Ovary (tissue), 1 donor: Measurements from ENCODE around the gene BTRC.

ENCODE experiments used
- EP300 ChIP-seq: sonication (generic); formaldehyde crosslinking; IDR thresholded peaks from one replicate; pipeline ENCODE4 v1.6.1; 2017; ENCODE audit warnings: antibody characterized with exemption
- POLR2A ChIP-seq: fragments of 450-650 bp; IDR thresholded peaks from one replicate; pipeline ENCODE4 v1.6.1; 2017; ENCODE audit warnings: antibody characterized with exemption, mild to moderate bottlenecking, moderate library complexity

DNA sequence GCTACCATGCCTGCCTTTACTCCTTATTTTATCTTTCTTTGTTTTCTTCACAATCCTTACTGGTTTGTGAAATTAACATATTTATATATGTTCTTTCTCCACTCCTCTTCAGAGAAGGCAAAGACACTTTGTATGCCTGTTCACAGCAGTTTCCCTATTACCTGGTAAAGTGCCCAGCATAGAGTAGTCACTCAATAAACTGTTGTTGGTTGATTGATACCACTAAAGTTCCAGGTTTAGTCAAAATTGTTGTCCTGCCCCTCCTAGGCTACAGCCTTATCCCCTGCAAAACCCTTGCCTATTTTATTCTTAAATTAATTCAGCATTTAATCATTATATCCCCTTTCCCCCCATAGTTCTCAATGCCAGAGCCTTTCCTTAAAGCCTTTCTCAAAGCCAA, 158.0 kb downstream of the BTRC start:
- TF ChIP-seq POLR2A (no peak), EP300 (no peak)
